ENCODE results near the gene GALNTL6. TPM values are rescaled to one million over a fixed set of nuclear protein-coding genes. Genes with fewer than 3 reads are reported as not detected.
"Not testable (repeated sequence)": the region's sequence is repeated elsewhere in the genome, so short reads cannot be mapped to it uniquely, and the experiment has no call there.

The GALNTL6 gene
- total RNA-seq, 1 donor: 0.10 TPM

DNA sequence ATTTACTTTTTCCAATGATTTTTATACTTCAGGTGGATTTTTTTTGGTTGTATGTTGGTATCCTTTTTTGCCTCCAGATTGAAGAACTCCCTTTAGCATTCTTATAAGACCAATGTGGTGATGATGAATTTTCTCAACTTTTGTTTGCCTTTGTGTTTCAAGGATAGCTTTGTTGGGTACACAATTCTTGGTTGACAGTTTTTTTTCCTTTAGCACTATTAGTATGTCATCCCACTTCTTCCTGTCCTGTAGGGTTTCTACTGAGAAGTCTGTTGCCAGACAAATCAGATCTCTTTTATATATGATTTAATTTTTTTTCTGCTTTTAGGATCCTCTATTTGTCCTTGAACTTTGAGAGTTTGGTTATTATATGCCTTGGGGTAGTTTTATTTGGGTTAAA, 892.4 kb downstream of the GALNTL6 start:
- H3K9me3 ChIP-seq (ENCODE audit: low read depth, low read length): peaks cover 20% of the 10 kb centered on the region
- H3K27me3 ChIP-seq (ENCODE audit: insufficient read depth, low read length): no peaks in the 10 kb centered on the region
- no peak overlapping the region for H3K4me3 ChIP-seq (ENCODE audit: low read length)
- H3K4me1 ChIP-seq (ENCODE audit: insufficient read depth, low read length): no peaks in the 10 kb centered on the region

DNA sequence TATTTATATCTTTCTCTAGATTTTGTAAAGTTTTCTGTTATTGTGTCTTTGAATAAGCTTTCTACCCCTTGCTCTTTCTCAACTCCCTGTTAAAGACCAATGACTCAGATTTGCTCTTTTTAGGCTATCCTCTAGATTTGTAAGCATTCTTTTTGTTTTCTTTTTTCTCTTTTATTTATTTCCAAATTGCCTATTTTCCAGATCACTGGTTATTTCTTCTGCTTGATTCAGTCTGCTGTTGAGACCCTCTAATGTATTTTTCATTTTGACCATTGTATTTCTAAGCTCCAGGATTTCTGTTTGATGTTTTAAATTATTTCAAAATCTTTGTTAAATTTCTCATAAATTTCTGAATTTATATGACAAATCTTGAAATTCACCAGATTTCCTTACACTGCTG, 892.8 kb downstream of the GALNTL6 start:
- H3K9me3 ChIP-seq (ENCODE audit: low read depth, low read length): peaks cover 20% of the 10 kb centered on the region
- no peak overlapping the region for H3K4me3 ChIP-seq (ENCODE audit: low read length)
- no peaks in the 10 kb centered on the region for H3K27me3 ChIP-seq (ENCODE audit: insufficient read depth, low read length)
- no peaks in the 10 kb centered on the region for H3K4me1 ChIP-seq (ENCODE audit: insufficient read depth, low read length)

GRCh38 chr4:172707622-172708021, 894.4 kb downstream of the GALNTL6 start:
- Histone ChIP-seq H3K9me3 (ENCODE audit: low read depth, low read length) (peaks cover 20% of the 10 kb centered on the region), H3K4me1 (ENCODE audit: insufficient read depth, low read length) (no peaks in the 10 kb centered on the region), H3K4me3 (ENCODE audit: low read length) (no peak overlapping the region), H3K27me3 (ENCODE audit: insufficient read depth, low read length) (no peaks in the 10 kb centered on the region)

GRCh38 chr4:172708184-172708583, 895.0 kb downstream of the GALNTL6 start:
- H3K9me3 ChIP-seq (ENCODE audit: low read depth, low read length): peaks cover 20% of the 10 kb centered on the region
- H3K4me3 ChIP-seq (ENCODE audit: low read length): no peak overlapping the region
- H3K27me3 ChIP-seq (ENCODE audit: insufficient read depth, low read length): no peaks in the 10 kb centered on the region
- no peaks in the 10 kb centered on the region for H3K4me1 ChIP-seq (ENCODE audit: insufficient read depth, low read length)

DNA sequence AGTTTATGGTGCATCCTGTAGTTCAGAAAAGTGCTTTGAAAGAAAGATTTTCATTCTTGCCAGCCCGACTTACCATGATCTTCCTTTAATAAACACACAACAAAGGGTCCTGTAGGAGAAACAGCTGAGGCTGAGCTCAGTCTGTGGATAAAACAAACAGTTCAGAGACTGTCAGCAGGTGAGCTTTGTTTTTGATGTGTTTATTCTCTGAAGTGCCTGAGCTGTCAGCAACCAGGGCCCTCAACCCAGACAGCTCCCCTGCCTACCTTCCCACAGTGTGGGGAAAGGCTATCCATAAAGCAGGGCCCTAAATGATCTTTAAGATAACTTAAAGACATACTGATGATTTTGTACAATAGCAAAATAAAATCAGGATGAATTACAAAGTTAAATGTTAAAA, 896.2 kb downstream of the GALNTL6 start:
- H3K4me3 ChIP-seq (ENCODE audit: low read length): no peak overlapping the region
- H3K4me1 ChIP-seq (ENCODE audit: insufficient read depth, low read length): no peaks in the 10 kb centered on the region
- H3K27me3 ChIP-seq (ENCODE audit: insufficient read depth, low read length): no peaks in the 10 kb centered on the region
- H3K9me3 ChIP-seq (ENCODE audit: low read depth, low read length): peaks cover 20% of the 10 kb centered on the region

GRCh38 chr4:172716291-172716690, 903.1 kb downstream of the GALNTL6 start:
- Histone ChIP-seq H3K9me3 (ENCODE audit: low read depth, low read length) (no peaks in the 10 kb centered on the region), H3K4me3 (ENCODE audit: low read length) (no peak overlapping the region), H3K4me1 (ENCODE audit: insufficient read depth, low read length) (no peaks in the 10 kb centered on the region), H3K27me3 (ENCODE audit: insufficient read depth, low read length) (no peaks in the 10 kb centered on the region)

DNA sequence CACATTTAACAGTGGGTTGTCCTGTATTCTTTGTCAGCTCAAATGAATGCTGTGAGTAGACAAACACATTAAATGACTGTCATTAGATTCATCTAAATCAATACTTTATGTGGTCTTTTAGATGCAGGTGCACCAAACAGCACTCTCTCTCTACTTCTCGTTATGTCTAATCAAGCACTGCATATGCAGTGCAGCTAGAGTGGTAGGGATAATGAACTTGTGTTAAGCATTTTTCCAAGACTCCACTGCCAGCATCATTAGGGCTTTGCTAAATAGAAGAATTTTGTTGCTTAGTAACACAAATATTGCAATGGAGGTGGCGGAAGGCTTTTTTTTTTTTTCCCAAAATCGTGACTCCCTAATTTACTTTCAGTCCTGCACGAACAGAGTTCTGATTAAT, 908.5 kb downstream of the GALNTL6 start:
- Histone ChIP-seq H3K9me3 (ENCODE audit: low read depth, low read length) (no peaks in the 10 kb centered on the region), H3K4me1 (ENCODE audit: insufficient read depth, low read length) (no peaks in the 10 kb centered on the region), H3K27me3 (ENCODE audit: insufficient read depth, low read length) (no peaks in the 10 kb centered on the region), H3K4me3 (ENCODE audit: low read length) (no peak overlapping the region)

DNA sequence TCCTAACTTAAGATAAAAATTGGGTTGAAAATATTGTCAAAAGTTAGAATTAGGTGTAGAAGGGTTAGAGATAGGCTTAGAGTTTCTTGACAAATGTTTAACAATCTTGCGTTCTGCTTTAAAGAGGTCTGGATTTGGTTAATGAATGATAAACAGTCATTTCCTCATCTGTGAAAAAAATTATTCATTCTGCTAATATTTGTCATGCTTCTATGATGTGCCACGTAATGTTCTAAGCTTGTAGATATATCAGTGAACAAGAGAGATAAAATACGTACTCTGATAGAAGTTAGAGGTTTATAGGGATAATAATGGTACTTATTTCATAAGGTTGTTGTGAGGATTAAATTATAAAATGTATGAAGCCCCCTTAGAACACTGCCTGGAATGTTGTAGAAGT, 912.4 kb downstream of the GALNTL6 start:
- H3K9me3 ChIP-seq (ENCODE audit: low read depth, low read length): no peaks in the 10 kb centered on the region
- no peak overlapping the region for H3K4me3 ChIP-seq (ENCODE audit: low read length)
- no peaks in the 10 kb centered on the region for H3K4me1 ChIP-seq (ENCODE audit: insufficient read depth, low read length)
- H3K27me3 ChIP-seq (ENCODE audit: insufficient read depth, low read length): no peaks in the 10 kb centered on the region

GRCh38 chr4:172726001-172726423, 912.8 kb downstream of the GALNTL6 start:
- Histone ChIP-seq H3K4me3 (ENCODE audit: low read length) (no peak overlapping the region), H3K27me3 (ENCODE audit: insufficient read depth, low read length) (no peaks in the 10 kb centered on the region), H3K4me1 (ENCODE audit: insufficient read depth, low read length) (no peaks in the 10 kb centered on the region), H3K9me3 (ENCODE audit: low read depth, low read length) (no peaks in the 10 kb centered on the region)

DNA sequence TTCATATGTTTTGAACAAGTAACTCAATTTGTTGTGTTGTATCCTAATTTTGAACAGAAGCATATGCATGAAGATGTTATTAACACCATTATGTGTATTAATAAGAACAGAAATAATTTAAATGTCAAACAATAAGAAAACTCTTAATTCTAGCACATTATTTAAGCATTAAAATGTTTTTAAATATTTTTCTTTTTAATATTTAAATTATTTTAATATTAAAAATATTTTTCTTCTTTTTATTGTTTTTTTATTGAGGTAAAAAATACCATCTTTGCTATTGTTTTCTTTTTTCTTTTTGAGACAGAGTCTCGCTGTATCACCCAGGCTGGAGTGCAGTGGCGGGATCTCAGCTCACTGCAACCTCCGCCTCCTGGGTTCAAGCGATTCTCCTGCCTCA, 914.4 kb downstream of the GALNTL6 start:
- H3K27me3 ChIP-seq (ENCODE audit: insufficient read depth, low read length): no peaks in the 10 kb centered on the region
- H3K9me3 ChIP-seq (ENCODE audit: low read depth, low read length): no peaks in the 10 kb centered on the region
- no peak overlapping the region for H3K4me3 ChIP-seq (ENCODE audit: low read length)
- no peaks in the 10 kb centered on the region for H3K4me1 ChIP-seq (ENCODE audit: insufficient read depth, low read length)

GRCh38 chr4:172733645-172734044, 920.4 kb downstream of the GALNTL6 start:
- H3K27me3 ChIP-seq (ENCODE audit: insufficient read depth, low read length); H3K4me1 ChIP-seq (ENCODE audit: insufficient read depth, low read length); H3K4me3 ChIP-seq (ENCODE audit: low read length): not testable (repeated sequence)
- H3K9me3 ChIP-seq (ENCODE audit: low read depth, low read length): peaks cover 16% of the 10 kb centered on the region

- H3K4me3 ChIP-seq (ENCODE audit: low read length): no peak overlapping the region
- peaks cover 16% of the 10 kb centered on the region for H3K9me3 ChIP-seq (ENCODE audit: low read depth, low read length)
- no peaks in the 10 kb centered on the region for H3K27me3 ChIP-seq (ENCODE audit: insufficient read depth, low read length)
- no peaks in the 10 kb centered on the region for H3K4me1 ChIP-seq (ENCODE audit: insufficient read depth, low read length)
These were observed 921.4 kb downstream of the GALNTL6 start for GRCh38 chr4:172734555-172734954.

DNA sequence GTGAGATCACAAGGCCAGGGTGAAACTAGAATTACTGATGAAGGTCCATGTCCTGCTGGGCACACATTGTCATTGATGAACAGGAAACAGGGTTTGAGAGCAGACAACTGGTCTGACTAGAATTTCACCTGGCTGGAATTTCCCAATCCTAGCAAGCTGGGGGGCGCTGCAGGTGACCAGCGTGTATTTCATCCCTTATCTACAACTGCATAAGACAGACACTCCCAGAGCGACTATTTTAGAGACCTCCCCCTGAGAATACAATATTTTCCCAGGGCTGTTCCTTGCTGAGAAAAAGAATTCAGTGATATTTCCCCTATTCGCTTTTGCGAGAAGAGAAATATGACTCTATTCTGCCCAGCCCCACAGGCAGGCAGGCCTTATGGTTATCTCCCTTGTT, 922.8 kb downstream of the GALNTL6 start:
- no peak overlapping the region for H3K4me3 ChIP-seq (ENCODE audit: low read length)
- H3K9me3 ChIP-seq (ENCODE audit: low read depth, low read length): peaks cover 22% of the 10 kb centered on the region
- H3K4me1 ChIP-seq (ENCODE audit: insufficient read depth, low read length): no peaks in the 10 kb centered on the region
- no peaks in the 10 kb centered on the region for H3K27me3 ChIP-seq (ENCODE audit: insufficient read depth, low read length)

- Histone ChIP-seq H3K27me3 (ENCODE audit: insufficient read depth, low read length) (no peaks in the 10 kb centered on the region), H3K4me1 (ENCODE audit: insufficient read depth, low read length) (no peaks in the 10 kb centered on the region), H3K4me3 (ENCODE audit: low read length) (no peak overlapping the region), H3K9me3 (ENCODE audit: low read depth, low read length) (peaks cover 15% of the 10 kb centered on the region)
These were observed 927.2 kb downstream of the GALNTL6 start for GRCh38 chr4:172740434-172740833.

DNA sequence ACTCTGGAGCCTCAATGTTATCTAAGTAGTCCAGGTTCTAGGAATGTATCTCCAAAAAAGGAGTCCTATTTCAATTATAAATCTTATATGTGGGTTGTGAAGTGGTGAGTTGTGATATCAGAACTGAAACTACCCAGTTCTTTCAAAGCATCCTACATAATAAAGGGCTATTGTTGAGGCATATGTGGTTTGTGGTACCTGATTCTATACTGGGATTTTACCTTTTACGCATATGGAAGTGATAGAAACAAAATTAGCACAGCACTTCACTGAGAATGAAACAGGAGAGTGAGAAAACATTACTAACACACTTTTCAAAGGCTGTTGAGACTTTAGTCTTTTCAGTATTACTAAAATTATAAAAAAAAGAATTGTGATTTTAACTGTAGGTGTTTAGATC, 937.7 kb downstream of the GALNTL6 start:
- no peaks in the 10 kb centered on the region for H3K9me3 ChIP-seq (ENCODE audit: low read depth, low read length)
- no peaks in the 10 kb centered on the region for H3K27me3 ChIP-seq (ENCODE audit: insufficient read depth, low read length)
- no peak overlapping the region for H3K4me3 ChIP-seq (ENCODE audit: low read length)
- peaks cover 3% of the 10 kb centered on the region for H3K4me1 ChIP-seq (ENCODE audit: insufficient read depth, low read length)

- Histone ChIP-seq H3K4me3 (ENCODE audit: low read length) (no peak overlapping the region), H3K27me3 (ENCODE audit: insufficient read depth, low read length) (no peaks in the 10 kb centered on the region), H3K4me1 (ENCODE audit: insufficient read depth, low read length) (peaks cover 3% of the 10 kb centered on the region), H3K9me3 (ENCODE audit: low read depth, low read length) (no peaks in the 10 kb centered on the region)
These were observed 938.3 kb downstream of the GALNTL6 start for GRCh38 chr4:172751550-172751949.

Measured in mononuclear cell (primary cell).